NT2/D1 (cell line): ENCODE measurements around the gene RIPPLY1.
A peak's percentile ranks its signal among the peaks of the same experiment; 100 is the strongest.

Source experiments
- DNase-seq: peaks from one replicate; pipeline ENCODE4 v3.0.0-alpha.2; 2011; ENCODE audit warnings: low read depth, low spot score
- H3K27me3 ChIP-seq: 2 replicates; pipeline ENCODE4 v1.6.0; 2011; ENCODE audit warnings: mild to moderate bottlenecking; ENCODE audit not compliant: insufficient read length, insufficient read depth
- H3K36me3 ChIP-seq: 2 replicates; pipeline ENCODE4 v1.6.1; 2011; ENCODE audit warnings: mild to moderate bottlenecking, low read length, mixed read lengths; ENCODE audit not compliant: insufficient read depth, insufficient read length
- H3K4me1 ChIP-seq: 2 replicates; pipeline ENCODE4 v1.5.1; 2011; ENCODE audit not compliant: insufficient read depth, insufficient read length
- H3K4me3 ChIP-seq: 2 replicates; pipeline ENCODE4 v1.5.1; 2011; ENCODE audit warnings: low read depth; ENCODE audit not compliant: insufficient read length
- H3K9ac ChIP-seq: 2 replicates; pipeline ENCODE4 v1.6.0; 2011; ENCODE audit warnings: low read depth; ENCODE audit not compliant: insufficient read length
- H3K9me3 ChIP-seq: 2 replicates; pipeline ENCODE4 v1.5.1; 2011; ENCODE audit warnings: mild to moderate bottlenecking, low read length; ENCODE audit not compliant: insufficient read depth
- SUZ12 ChIP-seq: IDR thresholded peaks from 2 replicates; pipeline ENCODE4 v1.6.1; 2011; ENCODE audit not compliant: insufficient read length, insufficient read depth; ENCODE audit errors: extremely low read depth
- YY1 ChIP-seq: IDR thresholded peaks from 2 replicates; pipeline ENCODE4 v1.6.1; 2011; ENCODE audit not compliant: insufficient read length, insufficient read depth
- ZNF274 ChIP-seq: IDR thresholded peaks from 2 replicates; pipeline ENCODE4 v1.6.1; 2011; ENCODE audit warnings: mild to moderate bottlenecking, low read depth, low read length

Gene RIPPLY1

DNA sequence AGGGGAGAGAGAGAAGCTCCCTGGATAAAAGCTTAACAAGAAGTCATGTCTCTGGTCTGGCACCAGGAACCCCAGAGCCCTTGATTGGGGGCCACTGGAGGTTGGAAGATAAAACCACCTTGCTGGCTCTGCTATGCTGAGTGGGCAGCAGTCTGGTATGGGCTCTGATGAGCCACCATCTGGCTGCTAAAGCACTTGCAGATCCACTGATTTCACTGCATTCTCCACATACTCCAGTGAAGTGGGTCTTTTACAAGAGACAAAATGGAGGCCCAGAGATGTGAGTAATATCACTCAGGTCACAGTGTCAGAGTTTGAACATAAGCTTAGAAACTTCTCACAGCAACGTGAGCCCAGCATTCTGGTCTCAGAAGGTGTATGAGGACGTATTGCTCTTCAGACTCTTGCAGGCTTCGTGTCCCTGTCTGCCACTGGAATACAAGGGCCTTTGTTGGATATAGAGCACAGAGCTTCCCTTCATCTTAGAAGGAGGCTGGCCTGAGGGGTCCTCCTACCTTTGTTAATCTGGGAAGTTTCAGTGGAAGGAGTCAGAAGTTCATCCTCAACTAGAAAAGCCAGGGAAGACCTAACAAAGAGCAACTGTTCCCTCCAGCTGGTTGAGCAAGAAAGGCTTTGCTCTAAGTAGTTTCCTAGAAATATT lies 28.8 kb upstream of the RIPPLY1 start:
- no peak overlapping the region for H3K4me3 ChIP-seq
- H3K36me3 ChIP-seq = peaks cover 4% of the 10 kb centered on the region
- TF ChIP-seq SUZ12 (no peak), ZNF274 (no peak), YY1 (no peak)
- no peak overlapping the region for H3K9ac ChIP-seq
- no peaks in the 10 kb centered on the region for H3K4me1 ChIP-seq
- no peak for DNase-seq
- H3K9me3 ChIP-seq = no peaks in the 10 kb centered on the region
- no peaks in the 10 kb centered on the region for H3K27me3 ChIP-seq

DNA sequence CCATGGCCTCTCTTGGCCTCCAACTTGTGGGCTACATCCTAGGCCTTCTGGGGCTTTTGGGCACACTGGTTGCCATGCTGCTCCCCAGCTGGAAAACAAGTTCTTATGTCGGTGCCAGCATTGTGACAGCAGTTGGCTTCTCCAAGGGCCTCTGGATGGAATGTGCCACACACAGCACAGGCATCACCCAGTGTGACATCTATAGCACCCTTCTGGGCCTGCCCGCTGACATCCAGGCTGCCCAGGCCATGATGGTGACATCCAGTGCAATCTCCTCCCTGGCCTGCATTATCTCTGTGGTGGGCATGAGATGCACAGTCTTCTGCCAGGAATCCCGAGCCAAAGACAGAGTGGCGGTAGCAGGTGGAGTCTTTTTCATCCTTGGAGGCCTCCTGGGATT lies 25.1 kb upstream of the RIPPLY1 start:
- Histone ChIP-seq H3K36me3 (no peaks in the 10 kb centered on the region), H3K9ac (no peak overlapping the region), H3K9me3 (no peaks in the 10 kb centered on the region), H3K4me3 (no peak overlapping the region), H3K4me1 (no peaks in the 10 kb centered on the region), H3K27me3 (no peaks in the 10 kb centered on the region)
- no peak for DNase-seq
- TF ChIP-seq ZNF274 (no peak), YY1 (no peak), SUZ12 (no peak)

DNA sequence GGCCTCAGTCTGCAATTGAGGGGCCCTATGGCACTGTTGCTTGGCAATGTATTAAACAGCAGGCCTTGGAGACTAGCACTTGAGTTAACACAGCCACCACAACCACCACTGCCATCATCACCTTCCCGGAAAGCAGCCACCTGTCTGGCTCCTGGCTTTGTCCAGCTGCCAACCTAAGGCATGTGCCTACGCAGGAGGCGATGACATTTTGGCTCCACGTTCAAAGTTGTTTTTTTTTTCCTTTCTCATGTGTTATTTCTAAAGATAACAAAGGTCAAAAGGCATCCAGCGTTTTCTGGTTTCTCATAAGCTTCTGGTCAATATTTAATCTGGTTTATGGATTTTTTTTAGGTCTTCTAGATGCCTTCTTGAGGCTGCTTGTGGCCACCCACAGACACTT lies 24.6 kb upstream of the RIPPLY1 start:
- H3K27me3 ChIP-seq = no peaks in the 10 kb centered on the region
- no peak overlapping the region for H3K9ac ChIP-seq
- no peak for DNase-seq
- no peaks in the 10 kb centered on the region for H3K9me3 ChIP-seq
- no peaks in the 10 kb centered on the region for H3K4me1 ChIP-seq
- no peaks in the 10 kb centered on the region for H3K36me3 ChIP-seq
- TF ChIP-seq SUZ12 (no peak), YY1 (no peak), ZNF274 (no peak)
- no peak overlapping the region for H3K4me3 ChIP-seq

GRCh38 chrX:106927023-106927422 lies 23.9 kb upstream of the RIPPLY1 start:
- no peak for DNase-seq
- Histone ChIP-seq H3K27me3 (peaks cover 6% of the 10 kb centered on the region), H3K9ac (no peak overlapping the region), H3K36me3 (no peaks in the 10 kb centered on the region), H3K9me3 (no peaks in the 10 kb centered on the region), H3K4me3 (no peak overlapping the region), H3K4me1 (no peaks in the 10 kb centered on the region)
- no peak for TF ChIP-seq SUZ12
- TF ChIP-seq ZNF274 = no peak
- TF ChIP-seq YY1 = no peak

GRCh38 chrX:106921637-106922036 lies 18.5 kb upstream of the RIPPLY1 start:
- Histone ChIP-seq H3K36me3 (no peaks in the 10 kb centered on the region), H3K27me3 (peaks cover 18% of the 10 kb centered on the region), H3K9ac (no peak overlapping the region), H3K4me3 (no peak overlapping the region), H3K4me1 (peaks cover 2% of the 10 kb centered on the region), H3K9me3 (no peaks in the 10 kb centered on the region)
- DNase-seq = no peak
- no peak for TF ChIP-seq YY1
- TF ChIP-seq SUZ12 = no peak
- TF ChIP-seq ZNF274 = no peak

DNA sequence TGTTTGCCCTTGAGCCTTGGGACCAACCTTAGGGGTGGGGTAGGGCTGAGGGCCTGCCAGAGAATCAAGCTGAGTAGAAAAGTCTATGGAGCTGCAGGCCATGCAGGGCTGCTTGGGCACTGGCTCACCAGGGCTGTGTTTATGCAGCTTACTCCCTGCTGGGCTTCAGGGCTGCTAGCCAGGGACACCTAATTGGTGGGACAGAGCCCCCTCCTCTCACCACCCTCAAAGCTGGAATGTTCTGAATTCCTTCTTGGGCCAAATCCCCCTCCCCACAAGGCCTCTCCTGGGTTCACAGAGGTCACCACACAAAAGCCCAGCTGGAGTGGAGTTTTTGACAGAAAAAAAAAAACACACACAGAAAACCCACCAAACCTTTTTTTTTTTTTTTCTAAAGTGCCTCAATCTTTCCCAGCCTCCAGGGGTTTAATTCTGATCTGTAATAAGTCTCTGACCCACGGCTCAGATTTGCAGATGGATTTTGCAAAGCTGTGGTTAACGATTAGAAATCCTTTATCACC lies 16.9 kb upstream of the RIPPLY1 start, which contains the start of gene CLDN2:
TSS of gene CLDN2 (plus strand) at position 471 of the 521 bp plus-strand sequence. CDS start 7,827 bp downstream, outside the sequence.
- Histone ChIP-seq H3K4me1 (peaks cover 2% of the 10 kb centered on the region), H3K36me3 (no peaks in the 10 kb centered on the region), H3K9ac (no peak within 1 kb of the TSS), H3K9me3 (no peaks in the 10 kb centered on the region), H3K27me3 (peaks cover 18% of the 10 kb centered on the region), H3K4me3 (peak within 1 kb of the TSS; percentile 8)
- no peak for TF ChIP-seq YY1
- TF ChIP-seq SUZ12 = no peak
- no peak for TF ChIP-seq ZNF274
- DNase-seq = peak; percentile 81

GRCh38 chrX:106917830-106918500 lies 14.8 kb upstream of the RIPPLY1 start:
- no peak for DNase-seq
- Histone ChIP-seq H3K4me1 (peaks cover 2% of the 10 kb centered on the region), H3K4me3 (no peak overlapping the region), H3K27me3 (peaks cover 18% of the 10 kb centered on the region), H3K9me3 (no peaks in the 10 kb centered on the region), H3K9ac (no peak overlapping the region), H3K36me3 (no peaks in the 10 kb centered on the region)
- TF ChIP-seq YY1 = no peak
- TF ChIP-seq SUZ12 = no peak
- no peak for TF ChIP-seq ZNF274
